ENCODE results near the gene SEMA3F.
A peak's percentile ranks its signal among the peaks of the same experiment; 100 is the strongest.

The SEMA3F gene

DNA sequence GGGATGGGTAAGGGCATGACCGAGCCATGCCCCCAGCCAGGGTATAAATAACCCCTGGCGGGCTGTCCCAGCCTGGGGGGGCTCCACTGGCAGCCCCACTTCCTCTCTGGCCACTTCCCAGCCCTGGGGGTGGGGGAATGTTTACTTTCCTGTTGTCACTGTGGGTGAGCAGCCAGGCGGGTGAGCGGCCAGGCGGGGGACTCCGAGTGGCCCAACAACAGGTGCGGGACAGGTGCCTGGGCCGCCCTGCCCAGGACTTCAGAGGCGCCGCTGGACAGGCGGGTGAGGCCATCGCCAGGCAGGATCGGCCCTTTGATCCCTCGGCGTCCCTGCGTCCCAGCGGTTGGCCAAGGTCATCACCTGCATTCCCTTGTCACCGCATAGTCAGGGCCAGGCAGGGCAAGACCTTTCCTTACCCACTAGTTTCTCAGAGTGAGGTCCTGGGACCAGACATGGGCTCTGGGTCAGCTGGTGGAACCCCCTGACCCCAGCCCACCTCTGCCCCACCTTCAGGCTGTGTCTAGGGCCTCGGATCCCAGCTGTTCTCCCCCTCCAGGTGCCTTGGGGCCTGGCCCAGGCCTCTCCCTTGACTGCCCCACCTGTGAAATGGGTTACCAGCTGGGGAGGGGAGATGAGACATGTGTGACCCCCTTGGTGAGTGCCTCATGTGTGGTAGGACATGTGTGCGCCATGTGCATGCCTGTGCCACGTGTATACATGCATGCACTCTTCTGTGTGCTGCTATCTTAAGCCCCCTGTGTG lies 16.6 kb downstream of the SEMA3F start:
- DNase-seq: no peak

DNA sequence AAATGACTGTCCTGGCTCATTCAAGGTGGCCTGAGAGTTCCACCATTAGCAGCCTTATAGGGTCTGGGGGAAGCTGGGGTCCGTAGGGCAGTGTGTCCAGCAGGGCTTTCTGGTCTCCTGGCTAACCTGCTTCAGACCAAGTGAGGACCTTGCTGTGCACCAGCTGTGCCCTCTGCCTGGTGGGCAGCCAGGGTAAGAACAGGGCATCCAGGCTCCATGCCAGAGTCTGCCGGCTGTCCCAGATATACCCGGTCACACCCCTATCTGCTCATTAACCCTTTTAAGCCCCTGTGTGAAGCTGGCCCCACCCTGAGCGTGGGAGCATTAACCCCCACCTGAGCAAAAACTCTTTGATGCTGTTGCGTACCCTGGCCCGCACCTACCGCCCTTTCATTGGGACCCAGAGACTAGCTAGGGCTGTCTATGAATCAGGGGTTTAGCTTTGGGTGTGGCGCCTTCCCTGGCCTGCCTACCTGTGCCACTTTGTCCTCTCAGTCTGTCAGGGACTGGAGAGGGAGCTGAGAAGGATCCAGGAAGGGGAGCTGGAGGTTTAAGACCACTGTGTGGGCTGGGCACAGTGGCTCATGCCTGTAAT lies 17.6 kb downstream of the SEMA3F start:
- no peak for DNase-seq

DNA sequence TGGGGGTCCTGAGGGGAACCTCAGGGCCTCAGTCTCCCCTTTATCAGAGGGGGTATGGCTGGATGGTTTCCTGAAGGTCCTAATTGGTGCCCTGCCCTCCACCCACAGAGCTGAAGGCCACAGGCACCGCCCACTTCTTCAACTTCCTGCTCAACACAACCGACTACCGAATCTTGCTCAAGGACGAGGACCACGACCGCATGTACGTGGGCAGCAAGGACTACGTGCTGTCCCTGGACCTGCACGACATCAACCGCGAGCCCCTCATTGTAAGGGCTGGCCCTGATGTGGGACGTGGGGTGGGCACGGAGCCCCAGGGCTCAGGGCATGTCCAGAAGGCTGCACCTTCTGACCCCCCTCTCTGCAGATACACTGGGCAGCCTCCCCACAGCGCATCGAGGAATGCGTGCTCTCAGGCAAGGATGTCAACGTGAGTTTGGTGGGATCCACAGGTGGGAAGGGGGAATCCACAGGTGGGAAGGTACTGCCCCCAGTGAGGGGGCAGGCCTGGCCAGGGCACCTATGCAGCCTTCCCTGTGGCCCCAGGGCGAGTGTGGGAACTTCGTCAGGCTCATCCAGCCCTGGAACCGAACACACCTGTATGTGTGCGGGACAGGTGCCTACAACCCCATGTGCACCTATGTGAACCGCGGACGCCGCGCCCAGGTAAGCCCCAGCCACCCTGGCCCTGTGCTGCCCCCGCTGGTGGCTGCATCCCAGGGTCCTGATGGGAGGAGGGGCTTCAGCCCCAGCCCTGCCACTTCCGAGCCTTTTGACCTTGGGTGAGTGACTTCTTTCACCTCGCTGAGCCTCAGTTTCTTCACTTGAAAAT lies 18.8 kb downstream of the SEMA3F start:
- DNase-seq: no peak

DNA sequence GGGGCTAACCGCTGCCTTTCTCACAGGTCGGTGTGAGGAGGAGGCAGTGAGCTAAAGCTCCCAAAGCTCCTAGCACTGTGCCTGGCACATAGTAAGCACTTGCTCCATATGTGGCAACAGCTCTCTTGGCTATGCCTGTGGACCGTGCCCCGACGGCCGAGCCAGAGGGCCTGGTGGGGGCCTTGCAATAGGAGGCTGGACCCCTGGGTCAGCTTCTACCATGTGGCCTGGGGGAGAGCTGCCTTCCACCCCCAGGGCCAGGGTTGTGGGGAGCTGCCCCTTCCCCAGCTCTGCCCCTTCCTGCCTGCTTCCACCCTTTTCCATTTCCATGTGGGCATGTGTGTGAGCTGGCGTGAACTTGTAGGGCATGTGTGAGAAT lies 19.4 kb downstream of the SEMA3F start:
- no peak for DNase-seq

DNA sequence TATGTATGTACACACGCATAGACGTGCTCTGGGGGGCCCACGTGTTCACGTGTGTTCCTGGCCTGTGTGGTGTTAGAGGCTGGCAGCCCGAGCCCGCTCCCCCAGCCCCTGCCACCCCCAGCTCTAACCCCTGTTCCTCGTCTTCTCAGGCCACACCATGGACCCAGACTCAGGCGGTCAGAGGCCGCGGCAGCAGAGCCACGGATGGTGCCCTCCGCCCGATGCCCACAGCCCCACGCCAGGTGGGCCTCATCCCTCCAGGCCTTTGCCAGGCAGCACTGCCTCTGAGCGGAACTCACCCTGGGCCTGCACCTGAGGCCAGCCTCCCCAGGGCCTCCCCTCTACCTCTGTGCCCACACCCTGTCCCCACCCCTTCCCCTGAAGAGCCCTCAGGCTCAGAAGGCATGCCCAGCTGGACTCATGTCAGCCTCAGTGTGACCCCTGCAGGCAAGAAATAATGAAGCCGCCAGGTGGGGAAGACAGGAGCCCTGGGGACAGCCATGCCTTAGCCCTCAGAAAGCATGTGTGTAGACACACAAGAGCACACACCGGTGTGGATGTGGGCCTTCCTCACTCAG lies 19.9 kb downstream of the SEMA3F start:
- DNase-seq: no peak

DNA sequence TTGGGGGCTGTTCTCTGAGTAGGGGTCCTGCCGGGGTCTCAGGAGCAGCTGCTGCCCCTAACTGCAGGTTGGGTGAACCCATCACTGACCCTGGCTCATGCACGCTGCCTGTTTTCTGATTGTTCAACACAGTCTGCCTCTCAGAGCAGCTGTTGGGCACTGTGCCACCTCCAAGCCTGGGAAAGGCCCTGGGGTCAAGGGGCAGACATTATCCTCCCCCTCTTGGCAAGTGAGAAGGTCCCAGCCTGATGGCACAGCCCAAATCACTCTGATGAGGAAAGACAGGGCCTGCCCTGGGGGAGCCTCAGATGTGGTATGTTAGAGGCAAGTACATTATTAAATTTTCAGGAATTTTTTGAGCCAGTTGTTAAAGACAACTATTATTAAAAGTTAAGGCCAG lies 22.2 kb downstream of the SEMA3F start:
- DNase-seq: no peak

DNA sequence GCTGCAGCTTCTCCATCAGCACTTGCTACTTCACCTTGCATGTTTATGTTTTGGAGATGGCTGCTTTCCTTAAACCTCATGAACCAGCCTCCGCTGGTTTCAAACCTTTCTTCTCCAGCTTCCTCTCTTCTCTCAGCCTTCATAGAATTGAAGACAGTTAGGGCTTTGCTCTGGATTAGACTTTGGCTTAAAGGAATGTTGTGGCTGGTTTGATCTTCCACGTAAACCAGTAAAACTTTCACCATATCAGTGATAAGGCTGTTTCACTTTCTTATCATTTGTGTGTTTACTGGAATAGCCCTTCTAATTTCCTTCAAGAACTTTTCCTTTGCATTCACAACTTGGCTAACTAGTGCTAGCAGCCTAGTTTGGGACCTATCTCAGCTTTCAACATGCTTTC lies 24.6 kb downstream of the SEMA3F start:
- DNase-seq: no peak

DNA sequence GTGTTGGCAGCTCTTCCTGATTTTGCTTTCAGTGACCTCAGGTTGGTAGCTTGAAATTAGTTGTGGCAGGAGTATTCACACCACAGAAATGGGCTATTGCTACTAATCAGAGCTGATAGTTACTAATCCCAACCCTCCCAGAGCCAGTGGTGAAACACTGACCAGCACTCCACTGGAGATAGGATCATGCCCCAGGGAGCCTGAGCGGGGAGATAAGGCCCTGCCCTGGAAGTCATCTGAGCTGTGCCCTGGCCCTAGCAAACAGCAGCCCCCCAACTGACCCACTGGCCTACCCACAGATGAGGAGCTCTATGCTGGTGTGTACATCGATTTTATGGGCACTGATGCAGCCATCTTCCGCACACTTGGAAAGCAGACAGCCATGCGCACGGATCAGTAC lies 26.9 kb downstream of the SEMA3F start:
- no peak for DNase-seq

DNA sequence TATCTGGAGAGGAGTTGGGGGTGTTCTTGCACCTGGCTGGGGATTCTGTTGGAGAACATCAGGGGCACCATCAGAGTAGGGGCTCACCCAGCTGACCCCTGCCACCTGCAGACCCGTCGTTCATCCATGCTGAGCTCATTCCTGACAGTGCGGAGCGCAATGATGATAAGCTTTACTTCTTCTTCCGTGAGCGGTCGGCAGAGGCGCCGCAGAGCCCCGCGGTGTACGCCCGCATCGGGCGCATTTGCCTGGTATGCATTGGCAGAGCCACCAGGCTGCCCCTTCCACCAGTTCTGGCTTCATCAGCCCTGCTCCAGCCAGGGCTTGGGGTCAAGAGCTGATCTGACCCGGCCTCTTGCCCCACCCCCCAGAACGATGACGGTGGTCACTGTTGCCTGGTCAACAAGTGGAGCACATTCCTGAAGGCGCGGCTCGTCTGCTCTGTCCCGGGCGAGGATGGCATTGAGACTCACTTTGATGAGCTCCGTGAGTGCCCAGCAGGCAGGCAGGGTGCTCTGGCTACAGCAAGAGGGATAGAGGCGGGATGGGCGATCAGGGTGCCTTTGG lies 27.5 kb downstream of the SEMA3F start:
- DNase-seq: no peak

DNA sequence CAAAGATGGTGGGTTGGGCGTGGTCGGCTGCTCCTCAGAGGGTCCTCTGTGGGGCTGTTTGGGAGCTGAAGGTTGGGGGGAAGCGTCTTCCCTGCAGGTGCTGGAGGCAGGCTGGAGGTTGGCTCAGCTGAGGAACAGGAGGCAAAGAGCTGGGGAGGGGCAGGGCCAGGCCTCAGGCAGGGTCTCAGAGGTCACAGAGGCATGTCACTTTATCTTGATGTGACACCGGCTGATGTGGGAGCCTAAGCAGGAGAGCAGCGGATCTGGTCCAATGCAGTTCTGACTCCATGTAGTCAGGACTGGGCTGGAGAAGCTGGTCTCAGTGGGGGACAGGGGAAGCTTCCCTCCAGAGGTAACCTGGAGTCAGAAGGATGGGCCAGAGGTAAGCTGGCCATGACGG lies 28.6 kb downstream of the SEMA3F start:
- DNase-seq: no peak

DNA sequence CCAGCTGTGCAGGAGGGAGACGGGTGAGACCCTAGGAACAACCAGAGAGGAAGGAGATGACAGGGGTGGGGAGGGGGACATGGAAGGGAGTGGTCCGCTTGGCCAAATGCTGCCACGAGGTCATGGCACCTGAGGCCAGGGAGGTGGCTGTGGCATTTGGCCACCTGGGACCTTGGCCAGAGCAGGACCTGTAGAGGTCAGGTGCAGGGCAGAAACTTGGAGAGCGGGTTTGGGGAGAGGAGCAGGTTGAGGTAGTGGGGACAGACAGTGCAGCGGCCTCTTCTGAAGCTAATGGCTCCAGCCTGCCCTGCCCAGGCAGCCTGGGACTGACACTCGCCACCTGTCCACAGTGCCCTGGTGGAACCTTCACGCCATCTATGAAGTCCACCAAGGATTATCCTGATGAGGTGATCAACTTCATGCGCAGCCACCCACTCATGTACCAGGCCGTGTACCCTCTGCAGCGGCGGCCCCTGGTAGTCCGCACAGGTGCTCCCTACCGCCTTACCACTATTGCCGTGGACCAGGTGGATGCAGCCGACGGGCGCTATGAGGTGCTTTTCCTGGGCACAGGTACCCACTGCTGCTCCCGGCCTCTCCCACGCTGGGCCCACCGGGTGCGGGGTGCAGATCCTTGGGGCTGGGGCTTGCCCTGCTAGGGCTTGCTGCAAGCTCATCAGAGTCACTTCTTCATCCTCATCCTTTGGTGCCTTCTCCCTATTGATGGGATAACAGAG lies 29.3 kb downstream of the SEMA3F start:
- DNase-seq: no peak

DNA sequence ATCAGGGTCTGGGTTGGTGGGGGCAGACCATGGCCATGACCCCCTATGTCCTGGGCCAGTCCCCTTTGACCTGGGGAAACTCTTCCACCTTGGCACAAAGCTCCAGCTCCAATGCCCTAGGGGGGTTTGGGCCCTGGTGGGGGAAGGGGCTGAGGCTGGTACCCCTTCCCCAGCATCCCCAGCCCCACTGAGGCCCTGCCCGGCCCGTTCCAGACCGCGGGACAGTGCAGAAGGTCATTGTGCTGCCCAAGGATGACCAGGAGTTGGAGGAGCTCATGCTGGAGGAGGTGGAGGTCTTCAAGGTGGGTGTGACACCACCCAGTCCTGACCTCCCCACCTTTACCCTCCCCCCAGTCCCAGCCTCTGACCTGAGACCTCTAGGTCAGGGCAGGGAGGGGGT lies 30.1 kb downstream of the SEMA3F start:
- DNase-seq: no peak

DNA sequence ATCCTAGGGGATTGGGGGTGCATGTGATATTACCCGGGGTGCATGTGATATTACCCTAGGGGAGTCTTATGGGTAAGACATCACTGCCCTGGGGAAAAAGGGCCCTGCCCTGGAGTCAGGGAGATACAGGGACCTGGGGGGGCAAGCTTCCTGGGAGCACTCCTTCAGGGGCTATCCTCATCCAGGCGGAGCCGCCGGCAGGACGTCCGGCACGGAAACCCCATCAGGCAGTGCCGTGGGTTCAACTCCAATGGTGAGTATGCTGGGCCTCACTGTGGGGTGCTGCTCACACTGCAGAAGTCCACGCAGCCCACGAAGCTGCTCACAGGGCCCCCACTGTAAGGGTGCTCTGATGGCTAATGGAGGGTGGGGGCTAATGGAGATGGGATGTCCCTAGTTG lies 31.0 kb downstream of the SEMA3F start:
- DNase-seq: no peak

DNA sequence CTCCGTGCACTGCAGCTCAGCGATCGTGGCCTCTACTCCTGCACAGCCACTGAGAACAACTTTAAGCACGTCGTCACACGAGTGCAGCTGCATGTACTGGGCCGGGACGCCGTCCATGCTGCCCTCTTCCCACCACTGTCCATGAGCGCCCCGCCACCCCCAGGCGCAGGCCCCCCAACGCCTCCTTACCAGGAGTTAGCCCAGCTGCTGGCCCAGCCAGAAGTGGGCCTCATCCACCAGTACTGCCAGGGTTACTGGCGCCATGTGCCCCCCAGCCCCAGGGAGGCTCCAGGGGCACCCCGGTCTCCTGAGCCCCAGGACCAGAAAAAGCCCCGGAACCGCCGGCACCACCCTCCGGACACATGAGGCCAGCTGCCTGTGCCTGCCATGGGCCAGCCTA lies 32.6 kb downstream of the SEMA3F start:
- no peak for DNase-seq

DNA sequence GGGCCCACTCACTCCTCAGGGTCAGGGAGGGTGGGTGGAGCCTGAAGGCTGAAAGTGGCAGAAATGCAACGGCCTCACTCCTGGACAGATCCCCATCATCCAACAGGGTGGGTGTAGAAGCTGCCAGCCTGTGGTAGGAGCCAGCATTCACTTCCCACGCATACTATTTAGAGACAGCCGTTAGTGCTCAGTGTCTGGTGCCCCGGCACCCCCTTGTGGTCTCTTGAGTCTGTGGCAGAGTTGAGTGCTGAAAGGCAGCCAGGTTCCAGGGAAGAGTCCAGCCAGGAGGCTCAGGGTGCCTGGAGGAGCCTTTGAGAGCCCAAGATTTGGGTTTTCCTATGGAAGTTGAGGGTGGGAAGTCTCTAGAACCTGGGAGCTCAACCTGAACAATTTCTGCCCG lies 34.1 kb downstream of the SEMA3F start:
- DNase-seq: peak; percentile 17 to 40

DNA sequence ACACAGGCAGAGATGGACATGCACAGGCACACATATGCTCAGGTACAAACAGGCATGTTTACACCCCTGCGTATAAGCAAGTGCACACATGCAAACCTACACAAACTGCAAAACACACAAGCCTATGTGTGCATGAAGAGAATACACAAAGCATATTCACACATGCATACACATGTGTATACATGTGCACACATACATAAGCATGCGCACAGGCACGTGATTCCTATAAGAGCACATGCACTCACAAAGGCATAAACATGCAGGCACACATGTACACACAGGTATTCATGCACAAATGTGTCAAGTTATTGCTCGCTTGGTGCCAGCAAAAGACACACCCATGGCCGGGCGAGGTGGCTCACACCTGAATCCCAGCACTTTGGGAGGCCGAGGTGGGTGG lies 34.9 kb downstream of the SEMA3F start:
- DNase-seq: no peak

DNA sequence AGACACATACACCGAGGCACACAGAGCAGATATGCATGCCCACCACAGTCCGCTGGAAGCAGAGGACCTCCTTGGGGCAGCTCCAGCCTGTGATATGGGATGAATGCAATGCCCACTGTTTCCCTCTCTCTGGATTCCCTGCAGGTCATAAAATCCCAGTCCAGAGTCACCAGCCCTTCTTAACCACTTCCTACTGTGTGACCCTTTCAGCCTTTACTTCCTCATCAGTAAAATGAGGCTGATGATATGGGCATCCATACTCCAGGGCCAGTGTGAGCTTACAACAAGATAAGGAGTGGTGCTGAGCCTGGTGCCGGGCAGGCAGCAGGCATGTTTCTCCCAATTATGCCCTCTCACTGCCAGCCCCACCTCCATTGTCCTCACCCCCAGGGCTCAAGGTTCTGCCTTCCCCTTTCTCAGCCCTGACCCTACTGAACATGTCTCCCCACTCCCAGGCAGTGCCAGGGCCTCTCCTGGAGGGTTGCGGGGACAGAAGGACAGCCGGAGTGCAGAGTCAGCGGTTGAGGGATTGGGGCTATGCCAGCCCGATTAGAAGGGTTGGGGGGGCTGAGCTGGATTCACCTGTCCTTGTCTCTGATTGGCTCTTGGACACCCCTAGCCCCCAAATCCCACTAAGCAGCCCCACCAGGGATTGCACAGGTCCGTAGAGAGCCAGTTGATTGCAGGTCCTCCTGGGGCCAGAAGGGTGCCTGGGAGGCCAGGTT lies 36.0 kb downstream of the SEMA3F start, which contains the start of gene GNAT1:
Gene GNAT1, plus strand, starts transcription at position 675 of the 725 bp plus-strand sequence. CDS start 116 bp downstream, outside the sequence.
- no peak for DNase-seq

DNA sequence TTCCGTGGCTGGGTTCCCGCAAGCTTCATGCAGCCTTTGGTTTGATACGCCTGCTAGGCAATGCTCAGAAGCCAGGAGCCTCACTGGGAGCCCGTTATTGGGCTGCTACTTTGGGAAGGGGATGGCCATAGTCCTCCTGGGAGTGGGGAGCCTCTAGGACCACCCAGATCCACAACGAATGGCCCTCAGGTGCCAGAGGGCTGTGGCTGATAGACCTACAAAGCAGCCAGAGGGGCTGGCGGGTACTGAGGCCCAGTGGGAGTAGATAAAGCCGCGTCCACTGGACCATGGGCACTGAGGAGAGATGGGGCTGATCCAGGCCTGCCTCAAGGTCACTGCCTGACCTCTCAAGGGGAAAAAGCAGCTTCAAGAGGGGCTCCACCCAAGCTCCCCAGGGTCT lies 37.0 kb downstream of the SEMA3F start:
- no peak for DNase-seq

DNA sequence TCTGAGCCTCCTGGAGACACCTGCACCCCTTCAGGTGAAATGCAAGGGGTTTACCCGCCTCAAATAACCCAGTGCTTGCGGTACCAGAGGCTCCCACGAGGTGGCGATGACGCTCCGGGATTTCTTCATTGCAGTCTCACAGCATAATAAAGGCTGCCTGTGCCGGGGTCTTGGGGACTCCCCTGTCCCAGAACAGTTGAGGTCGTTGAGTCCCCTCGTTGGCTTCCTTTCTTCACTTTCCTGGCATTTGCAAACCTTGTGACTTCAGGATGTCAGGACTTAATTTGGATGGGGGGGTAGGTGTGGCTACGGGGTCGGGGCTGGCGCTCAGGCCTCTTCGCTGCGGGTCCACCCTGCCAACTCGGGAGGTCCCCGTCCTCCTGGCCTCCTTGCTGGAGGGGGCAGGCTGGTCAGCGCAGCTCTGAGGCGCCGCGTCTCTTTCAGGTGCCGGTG lies 37.6 kb downstream of the SEMA3F start:
- DNase-seq: peak; percentile 81 to 87

DNA sequence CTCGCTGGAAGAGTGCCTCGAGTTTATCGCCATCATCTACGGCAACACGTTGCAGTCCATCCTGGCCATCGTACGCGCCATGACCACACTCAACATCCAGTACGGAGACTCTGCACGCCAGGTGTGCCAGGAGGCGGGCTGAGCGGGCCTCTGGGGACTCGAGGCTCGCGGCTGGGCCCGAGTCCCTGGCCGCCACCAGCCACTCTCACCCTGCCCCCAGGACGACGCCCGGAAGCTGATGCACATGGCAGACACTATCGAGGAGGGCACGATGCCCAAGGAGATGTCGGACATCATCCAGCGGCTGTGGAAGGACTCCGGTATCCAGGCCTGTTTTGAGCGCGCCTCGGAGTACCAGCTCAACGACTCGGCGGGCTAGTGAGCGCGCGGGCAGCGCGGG lies 38.2 kb downstream of the SEMA3F start:
- DNase-seq: no peak

DNA sequence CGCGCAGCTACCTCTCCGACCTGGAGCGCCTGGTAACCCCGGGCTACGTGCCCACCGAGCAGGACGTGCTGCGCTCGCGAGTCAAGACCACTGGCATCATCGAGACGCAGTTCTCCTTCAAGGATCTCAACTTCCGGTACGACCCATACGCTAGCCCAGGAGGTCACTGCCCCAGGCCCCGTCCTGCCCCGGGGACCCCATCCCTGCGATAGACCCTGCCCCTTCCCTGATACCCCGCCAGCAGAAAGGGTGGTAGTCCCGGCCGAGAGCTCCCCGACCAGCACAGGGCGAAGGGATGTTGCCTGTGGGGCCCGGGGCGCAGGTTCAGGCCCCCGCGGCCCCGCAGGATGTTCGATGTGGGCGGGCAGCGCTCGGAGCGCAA lies 38.6 kb downstream of the SEMA3F start:
- no peak for DNase-seq
